WERI-Rb-1 (cell line): Measurements from ENCODE around the gene NLRC3.

Experiments used
- DNase-seq: peaks from one replicate; pipeline ENCODE4 v3.0.0-alpha.2; 2020
- H3K27ac ChIP-seq: fragments of 250-450 bp; sonication (Bioruptor Pico); 2 replicates; pipeline ENCODE4 v1.5.1; 2020; ENCODE audit warnings: mild to moderate bottlenecking, moderate library complexity
- H3K27me3 ChIP-seq: fragments of 250-450 bp; sonication (Bioruptor Pico); 2 replicates; pipeline ENCODE4 v1.5.1; 2021; ENCODE audit warnings: mild to moderate bottlenecking, low read depth, moderate library complexity; ENCODE audit not compliant: insufficient read depth, severe bottlenecking
- H3K36me3 ChIP-seq: fragments of 250-450 bp; sonication (Bioruptor Pico); 2 replicates; pipeline ENCODE4 v1.5.1; 2020; ENCODE audit warnings: mild to moderate bottlenecking, moderate library complexity
- H3K4me3 ChIP-seq: 2 replicates; pipeline ENCODE4 v1.5.1; 2011; ENCODE audit warnings: low read depth, mild to moderate bottlenecking, control low read depth, low read length
- H3K9me3 ChIP-seq: fragments of 250-450 bp; sonication (Bioruptor Pico); 2 replicates; pipeline ENCODE4 v1.5.1; 2021; ENCODE audit warnings: mild to moderate bottlenecking, moderate library complexity; ENCODE audit not compliant: severe bottlenecking
- CTCF ChIP-seq: IDR thresholded peaks from 2 replicates; pipeline ENCODE4 v1.5.1; 2011; ENCODE audit warnings: low read depth, mild to moderate bottlenecking, control low read depth, inconsistent platforms, low read length

NLRC3 gene

DNA sequence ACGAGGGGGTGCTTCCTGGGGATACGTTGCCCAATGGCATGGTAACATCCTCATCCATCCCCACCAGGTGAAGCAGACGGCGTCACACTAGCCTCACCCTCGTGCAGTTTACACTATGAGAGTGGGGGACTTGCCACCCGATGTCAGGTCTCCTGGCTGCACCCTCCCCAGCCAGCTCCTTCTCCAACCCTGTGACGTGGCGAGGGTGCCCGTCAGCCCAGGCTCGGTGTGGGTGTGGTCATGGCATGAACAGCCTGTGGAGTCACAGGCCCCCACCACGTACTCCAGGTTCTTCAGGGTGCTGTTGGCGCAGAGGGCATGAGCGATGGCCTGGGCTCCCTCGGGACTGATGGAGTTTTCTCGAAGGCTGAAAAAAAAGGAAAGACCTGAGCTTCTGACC lies 28.3 kb downstream of the NLRC3 start:
- no peaks in the 10 kb centered on the region for H3K27me3 ChIP-seq
- H3K4me3 ChIP-seq = no peak overlapping the region
- TF ChIP-seq CTCF = no peak
- no peaks in the 10 kb centered on the region for H3K36me3 ChIP-seq
- no peaks in the 10 kb centered on the region for H3K9me3 ChIP-seq
- DNase-seq = no peak
- H3K27ac ChIP-seq = no peak overlapping the region

DNA sequence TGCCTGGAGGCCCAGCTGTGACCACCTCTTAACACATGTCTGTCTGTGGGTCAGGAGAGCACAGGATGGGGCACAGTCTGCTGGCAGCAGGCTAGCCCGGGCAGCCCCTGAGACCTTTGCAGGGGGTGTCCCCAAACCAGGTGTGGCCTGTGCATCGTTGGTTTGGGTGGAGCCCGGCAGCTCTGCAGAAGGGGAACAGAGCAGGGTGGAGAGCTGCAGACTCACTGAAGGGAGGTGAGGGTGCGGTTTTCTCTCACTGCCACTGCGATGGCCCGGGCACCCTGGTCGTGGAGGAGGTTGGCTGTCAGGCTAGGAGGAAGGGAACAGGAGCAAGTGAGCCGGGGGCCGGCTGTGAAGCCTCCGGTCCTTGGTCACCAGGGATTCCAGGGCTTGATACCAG lies 28.8 kb downstream of the NLRC3 start:
- Histone ChIP-seq H3K36me3 (no peaks in the 10 kb centered on the region), H3K27me3 (no peaks in the 10 kb centered on the region)
- no peak for TF ChIP-seq CTCF

GRCh38 chr16:3546986-3547682 lies 30.1 kb downstream of the NLRC3 start:
- Histone ChIP-seq H3K27ac (no peak overlapping the region), H3K27me3 (no peaks in the 10 kb centered on the region), H3K4me3 (no peak overlapping the region), H3K9me3 (no peaks in the 10 kb centered on the region), H3K36me3 (no peaks in the 10 kb centered on the region)
- no peak for DNase-seq
- TF ChIP-seq CTCF = no peak

More for the DNA sequence above, 28.8 kb downstream of the NLRC3 start:
- Histone ChIP-seq H3K4me3 (no peak overlapping the region), H3K27ac (no peak overlapping the region), H3K9me3 (no peaks in the 10 kb centered on the region)
- DNase-seq = no peak

- H3K9me3 ChIP-seq = no peaks in the 10 kb centered on the region
Measured at GRCh38 chr16:3542601-3543373, 34.4 kb downstream of the NLRC3 start.

DNA sequence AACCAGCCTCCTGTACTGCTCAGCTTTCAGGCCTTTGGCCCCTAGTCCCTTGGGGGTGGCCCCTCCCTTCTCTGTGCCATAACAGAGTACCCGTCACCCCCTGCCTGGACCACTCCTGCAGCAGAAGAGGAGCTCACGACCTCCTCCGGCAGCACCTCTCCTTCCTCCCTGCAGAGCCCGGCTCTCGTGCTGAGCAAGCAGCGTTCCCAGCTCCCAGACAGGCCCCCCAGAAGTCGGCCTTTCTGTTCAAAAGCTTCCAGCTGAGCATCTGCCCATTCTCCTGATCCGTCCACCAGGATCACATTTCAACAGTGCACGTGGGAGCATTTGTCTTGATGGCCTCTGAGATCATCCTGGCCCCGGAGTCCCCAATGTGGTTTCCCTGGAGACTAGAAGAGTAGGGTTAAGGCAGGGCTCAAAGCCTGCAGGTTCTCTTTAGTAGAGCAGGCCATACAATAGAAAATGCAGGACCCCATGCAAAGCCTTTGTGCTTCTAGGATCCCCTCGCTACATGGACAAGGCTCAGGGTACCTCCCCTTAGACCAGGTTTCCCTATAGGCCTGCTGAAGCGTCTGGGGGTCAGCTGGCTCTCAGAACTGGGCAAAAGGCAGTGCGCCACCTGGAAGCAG lies 35.6 kb downstream of the NLRC3 start:
- Histone ChIP-seq H3K36me3 (peaks cover 4% of the 10 kb centered on the region; the same call in 1 of the 2 replicates), H3K4me3 (no peak overlapping the region), H3K27ac (no peak overlapping the region), H3K9me3 (no peaks in the 10 kb centered on the region), H3K27me3 (no peaks in the 10 kb centered on the region)
- no peak for TF ChIP-seq CTCF
- DNase-seq = no peak

More at GRCh38 chr16:3542601-3543373, 34.4 kb downstream of the NLRC3 start:
- H3K36me3 ChIP-seq = peaks cover 4% of the 10 kb centered on the region; the same call in 1 of the 2 replicates
- no peak overlapping the region for H3K27ac ChIP-seq
- no peak overlapping the region for H3K4me3 ChIP-seq
- no peaks in the 10 kb centered on the region for H3K27me3 ChIP-seq
- DNase-seq = no peak
- TF ChIP-seq CTCF = no peak
